ENCODE measurements around the gene RHBDF2. TPM values are rescaled to one million over a fixed set of nuclear protein-coding genes. Genes with fewer than 3 reads are reported as not detected.

RHBDF2 gene
- total RNA-seq, 1 experiment from 2014 or later: 19.7 TPM

- H3K9me3 ChIP-seq (ENCODE audit: control insufficient read depth, low read depth, low read length): no peaks in the 10 kb centered on the region
- no peak overlapping the region for H2BK15ac ChIP-seq (ENCODE audit: low read depth, low read length)
- no peak overlapping the region; a peak in 1 of 7 replicates for H3K27ac Mint-ChIP-seq
- no peaks in the 10 kb centered on the region for H3K79me2 ChIP-seq (ENCODE audit: insufficient read depth, low read length)
- peaks cover 50 to 58% of the 10 kb centered on the region in 2 experiments for H3K4me1 Mint-ChIP-seq
- no peak overlapping the region for H2BK20ac ChIP-seq (ENCODE audit: low read depth, low read length, poor library complexity, severe bottlenecking)
- no peak overlapping the region for H2BK5ac ChIP-seq (ENCODE audit: insufficient read length, low read length)
- no peaks in the 10 kb centered on the region; a peak in 1 of 5 replicates for H3K9me3 Mint-ChIP-seq
- no peak for DNase-seq
- H3K4me2 ChIP-seq (ENCODE audit: insufficient read depth, insufficient read length, low read length): peak overlapping the region; percentile 79
- no peaks in the 10 kb centered on the region; a peak in 2 of 7 replicates for H3K36me3 Mint-ChIP-seq (ENCODE audit: insufficient read depth in 1 of 3, low read depth in 3 of 3)
- no peak overlapping the region for H3K9ac ChIP-seq (ENCODE audit: extremely low read depth, insufficient read length, low read length)
- H4K20me1 ChIP-seq (ENCODE audit: control insufficient read depth, insufficient read depth, insufficient read length): no peaks in the 10 kb centered on the region
- no peak overlapping the region for H3K4ac ChIP-seq (ENCODE audit: low read depth, low read length)
- H3K56ac ChIP-seq (ENCODE audit: insufficient read length, low read depth, low read length): no peak overlapping the region
- H2AK5ac ChIP-seq (ENCODE audit: insufficient read length, low read length): no peak overlapping the region
- peaks cover 7% of the 10 kb centered on the region for H3K27me3 Mint-ChIP-seq (ENCODE audit: low read depth)
- H3K27ac ChIP-seq (ENCODE audit: insufficient read length, low read depth, low read length): no peak overlapping the region
- H3K14ac ChIP-seq (ENCODE audit: insufficient read depth, low read length): peak overlapping the region; percentile 85; the same call in 1 of the 2 replicates
- no peak overlapping the region for H2BK120ac ChIP-seq (ENCODE audit: low read depth, low read length, poor library complexity, severe bottlenecking)
- no CpG with 5 or more reads among the region's 10 CpGs for WGBS (ENCODE audit: extremely low coverage, insufficient read length, low lambda C conversion rate)
- no peak overlapping the region for H4K8ac ChIP-seq (replicated peaks; ENCODE audit: insufficient read length, low read depth, low read length)
- no peak overlapping the region for H2AFZ ChIP-seq (ENCODE audit: low read length)
- no peak overlapping the region for H4K91ac ChIP-seq (ENCODE audit: insufficient read length, low read depth, low read length)
- no peak overlapping the region for H3T11ph ChIP-seq (ENCODE audit: low read length)
- no peak overlapping the region for H2BK12ac ChIP-seq (ENCODE audit: insufficient read length, low read depth, low read length)
- no peaks in the 10 kb centered on the region for H3K27me3 ChIP-seq (ENCODE audit: insufficient read depth, low read length)
- H3K4me1 ChIP-seq (ENCODE audit: insufficient read depth, low read length): peaks cover 3% of the 10 kb centered on the region; the same call in 1 of the 2 replicates
- no peak overlapping the region for H4K5ac ChIP-seq (ENCODE audit: insufficient read length, low read depth, low read length)
- no peaks in the 10 kb centered on the region for H3K79me1 ChIP-seq (ENCODE audit: insufficient read depth, low read depth, low read length, poor library complexity, severe bottlenecking)
- TF ChIP-seq, protein P1, sequence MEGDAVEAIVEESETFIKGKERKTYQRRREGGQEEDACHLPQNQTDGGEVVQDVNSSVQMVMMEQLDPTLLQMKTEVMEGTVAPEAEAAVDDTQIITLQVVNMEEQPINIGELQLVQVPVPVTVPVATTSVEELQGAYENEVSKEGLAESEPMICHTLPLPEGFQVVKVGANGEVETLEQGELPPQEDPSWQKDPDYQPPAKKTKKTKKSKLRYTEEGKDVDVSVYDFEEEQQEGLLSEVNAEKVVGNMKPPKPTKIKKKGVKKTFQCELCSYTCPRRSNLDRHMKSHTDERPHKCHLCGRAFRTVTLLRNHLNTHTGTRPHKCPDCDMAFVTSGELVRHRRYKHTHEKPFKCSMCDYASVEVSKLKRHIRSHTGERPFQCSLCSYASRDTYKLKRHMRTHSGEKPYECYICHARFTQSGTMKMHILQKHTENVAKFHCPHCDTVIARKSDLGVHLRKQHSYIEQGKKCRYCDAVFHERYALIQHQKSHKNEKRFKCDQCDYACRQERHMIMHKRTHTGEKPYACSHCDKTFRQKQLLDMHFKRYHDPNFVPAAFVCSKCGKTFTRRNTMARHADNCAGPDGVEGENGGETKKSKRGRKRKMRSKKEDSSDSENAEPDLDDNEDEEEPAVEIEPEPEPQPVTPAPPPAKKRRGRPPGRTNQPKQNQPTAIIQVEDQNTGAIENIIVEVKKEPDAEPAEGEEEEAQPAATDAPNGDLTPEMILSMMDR (conservative IDR thresholded peaks at IDR 0.05): no peak
- peaks cover 9% of the 10 kb centered on the region for H3K23me2 ChIP-seq (ENCODE audit: insufficient read length, low read depth, low read length, poor library complexity, severe bottlenecking)
- H3K18ac ChIP-seq (ENCODE audit: insufficient read length, low read depth, low read length): no peak overlapping the region
- no peak overlapping the region for H3K23ac ChIP-seq (ENCODE audit: insufficient read length, low read depth, low read length)
- peak overlapping the region; percentile 79 to 90 for H3K4me3 Mint-ChIP-seq
Observed at GRCh38 chr17:76500747-76501017, 541 bp downstream of the RHBDF2 start.

Data from H9 (cell line).